Lung microvascular endothelial cell (primary cell): ENCODE measurements around the gene RHOB. TPM values are rescaled to one million over a fixed set of nuclear protein-coding genes. Genes with fewer than 3 reads are reported as not detected.
A peak's percentile ranks its signal among the peaks of the same experiment; 100 is the strongest.
"Not testable (repeated sequence)": the region's sequence is repeated elsewhere in the genome, so short reads cannot be mapped to it uniquely, and the experiment has no call there.

Experiments
- DNase-seq, 2 donors: peaks; one replicate each; pipeline versions ENCODE4 v3.0.0 to v3.0.0-alpha.2; 2010; ENCODE audit warnings: low read depth in 2 of 2
- total RNA-seq: library from RNA; depleted of rRNA; stranded (reverse); fragments of >200 nt; gene quantifications from 2 replicates; pipeline ENCODE4 v1.2.1, GENCODE V29; 2014

Gene RHOB
- total RNA-seq, result 293 and 1,023 TPM in 2 replicates

DNA sequence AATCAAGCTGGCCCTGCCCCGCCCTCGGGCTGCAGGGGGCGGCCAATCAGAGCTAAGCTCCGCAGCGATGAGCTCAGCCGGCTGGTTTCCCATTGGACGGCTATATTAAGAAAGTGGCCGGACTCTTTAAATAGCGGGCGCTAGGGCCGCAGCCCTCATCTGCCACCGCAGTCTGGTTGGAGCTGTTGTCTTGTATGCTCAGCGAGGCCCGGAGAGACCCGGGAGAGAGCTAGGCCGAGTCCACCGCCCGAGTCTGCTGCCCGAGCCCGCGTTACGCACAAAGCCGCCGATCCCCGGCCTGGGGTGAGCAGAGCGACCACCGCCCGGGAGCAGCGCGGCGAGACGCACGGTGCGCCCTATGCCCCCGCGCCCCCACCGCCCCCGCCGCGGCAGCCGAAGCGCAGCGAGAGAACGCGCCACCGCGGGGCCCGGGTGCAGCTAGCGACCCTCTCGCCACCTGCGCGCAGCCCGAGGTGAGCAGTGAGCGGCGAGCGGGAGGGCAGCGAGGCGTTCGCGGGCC, at the start of gene RHOB:
RHOB (plus strand) TSS at position 158 of the 520 bp plus-strand sequence. CDS start 392 bp downstream, outside the sequence.
- DNase-seq, result peak; percentile 99

DNA sequence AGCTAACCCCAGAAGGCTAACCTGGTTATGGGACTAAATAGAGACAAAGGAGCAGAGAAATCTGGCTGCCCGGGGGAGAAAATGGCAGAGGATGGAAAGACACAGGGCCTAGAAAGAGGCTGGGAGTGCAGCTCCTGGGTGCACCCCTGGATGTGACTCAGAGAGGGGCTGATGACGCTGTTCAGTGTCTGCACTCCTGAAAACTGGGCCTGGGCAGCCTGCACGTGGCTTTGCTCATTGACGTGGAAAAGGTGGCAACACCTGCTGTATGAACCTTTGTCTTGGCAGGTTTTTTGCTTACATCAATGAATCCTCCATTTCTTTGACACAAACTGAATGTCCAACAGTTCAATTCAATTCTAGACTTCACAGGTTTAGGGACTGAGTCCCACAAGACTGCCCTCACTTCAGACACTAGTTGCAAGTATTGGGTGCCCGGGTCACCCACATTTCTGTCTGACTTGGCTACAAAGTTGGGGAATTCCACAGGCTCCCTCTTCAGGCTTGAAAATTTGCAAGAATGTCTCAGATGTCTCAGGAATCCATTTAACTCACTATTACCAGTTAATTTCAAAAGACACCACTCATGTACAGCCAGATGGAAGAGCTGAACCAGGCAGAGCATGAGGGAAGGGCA, 48.9 kb upstream of the RHOB start:
- no peak for DNase-seq

DNA sequence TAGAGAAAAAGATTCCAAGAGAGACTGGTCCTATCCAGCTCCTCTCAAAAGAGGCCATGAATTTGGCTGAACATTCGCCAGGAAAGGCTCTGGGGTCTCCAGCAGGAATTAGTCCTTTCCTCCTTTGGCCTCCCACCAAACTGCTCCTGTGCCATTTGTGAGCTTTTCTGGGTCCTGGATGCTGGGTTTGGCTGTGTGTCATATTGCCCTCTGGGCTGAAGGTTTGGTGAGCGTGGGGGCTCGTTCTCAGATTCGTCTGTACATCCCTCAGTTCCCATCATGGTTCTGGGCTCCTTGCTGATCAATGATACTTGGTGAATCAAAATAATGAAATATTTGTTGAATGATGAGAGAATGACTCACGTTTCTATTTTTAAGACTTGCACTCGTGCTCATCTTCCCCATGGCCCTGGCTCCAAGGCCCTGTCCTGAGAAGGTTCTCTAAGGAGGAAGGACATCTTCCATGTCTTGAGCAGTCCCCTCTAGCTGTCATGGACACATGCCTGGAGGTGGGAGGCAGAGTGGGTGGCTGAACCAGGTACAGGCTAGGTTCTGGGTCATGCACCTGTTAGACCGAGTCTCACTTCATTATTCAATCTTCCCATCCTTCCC, 47.8 kb upstream of the RHOB start:
- no peak for DNase-seq

- no peak for DNase-seq
These were observed 46.6 kb upstream of the RHOB start for GRCh38 chr2:20400306-20400705.

- no peak for DNase-seq
These were observed 45.9 kb upstream of the RHOB start for GRCh38 chr2:20400787-20401488.

DNA sequence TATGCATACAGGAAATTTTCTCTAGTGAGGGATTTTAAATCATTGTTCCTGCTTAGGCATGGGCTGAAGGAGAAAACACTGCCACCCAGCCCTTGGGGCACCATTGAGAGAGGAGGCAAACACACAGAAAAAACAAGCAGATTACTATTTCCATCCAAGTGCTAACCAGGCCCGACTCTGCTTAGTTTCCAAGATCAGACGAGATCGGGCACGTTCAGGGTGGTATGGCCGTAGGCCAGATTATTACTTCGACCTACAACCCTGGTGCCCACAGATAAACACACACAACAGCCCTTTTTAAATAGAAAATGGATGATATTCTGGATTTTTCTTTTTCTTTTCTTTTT, 45.4 kb upstream of the RHOB start:
- DNase-seq, result no peak

- DNase-seq, result no peak
These were observed 43.0 kb upstream of the RHOB start for GRCh38 chr2:20403774-20404312.

DNA sequence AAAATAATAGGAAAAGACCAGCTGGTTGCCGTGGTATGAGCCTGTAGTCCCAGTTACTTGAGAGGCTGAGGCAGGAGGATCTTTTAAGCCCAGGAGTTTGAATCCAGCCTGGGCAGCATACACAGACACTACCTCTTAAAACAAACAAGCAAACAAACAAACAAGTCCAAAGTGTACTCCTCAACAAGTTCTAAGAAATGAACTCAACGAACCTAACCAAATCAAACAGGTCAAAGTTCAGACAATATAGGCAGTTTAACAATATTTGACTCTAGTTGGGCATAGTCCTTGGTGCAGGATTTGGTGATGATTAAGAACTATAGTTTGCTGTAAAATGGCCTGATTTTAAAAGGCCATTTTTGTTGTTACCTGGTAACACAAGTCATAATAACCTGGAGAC, 41.9 kb upstream of the RHOB start:
- no peak for DNase-seq

- DNase-seq, result no peak
These were observed 37.8 kb upstream of the RHOB start for GRCh38 chr2:20409039-20409438.

- no peak for DNase-seq
These were observed 36.2 kb upstream of the RHOB start for GRCh38 chr2:20410556-20411277.

GRCh38 chr2:20411361-20411894, 35.4 kb upstream of the RHOB start:
- DNase-seq, result peak; percentile 78 to 84

DNA sequence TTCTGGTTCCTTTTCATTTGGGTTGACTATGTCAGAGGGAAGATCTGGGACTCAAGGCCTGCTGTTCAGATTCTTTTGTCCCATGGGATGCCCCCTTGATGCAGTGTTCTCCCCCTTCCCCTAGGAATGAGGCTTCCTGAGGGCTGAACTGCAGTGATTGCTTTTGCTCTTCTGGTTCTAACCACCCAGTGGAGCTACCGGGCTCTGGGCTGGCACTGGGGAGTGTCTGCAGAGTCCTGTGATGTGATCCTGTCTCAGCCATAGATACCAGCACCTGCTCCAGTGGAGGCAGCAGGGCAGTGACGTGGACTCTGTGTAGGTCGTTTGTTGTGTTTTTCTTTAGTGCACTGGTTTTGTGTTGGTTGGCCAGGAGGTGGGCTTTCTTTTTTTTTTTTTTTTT, 32.1 kb upstream of the RHOB start:
- DNase-seq, result no peak

- no peak for DNase-seq
These were observed 31.4 kb upstream of the RHOB start for GRCh38 chr2:20415511-20415918.

GRCh38 chr2:20416723-20417122, 30.2 kb upstream of the RHOB start:
- no peak for DNase-seq

- not testable (repeated sequence) for DNase-seq
These were observed 29.5 kb upstream of the RHOB start for GRCh38 chr2:20417230-20417821.

- DNase-seq, result no peak
These were observed 28.4 kb upstream of the RHOB start for GRCh38 chr2:20418519-20418918.

- DNase-seq, result peak in 1 of 2 donors; percentile 42
These were observed 27.8 kb upstream of the RHOB start for GRCh38 chr2:20419007-20419576.

- no peak for DNase-seq
These were observed 27.1 kb upstream of the RHOB start for GRCh38 chr2:20419752-20420151.

GRCh38 chr2:20421336-20421987, 25.4 kb upstream of the RHOB start:
- DNase-seq, result no peak

DNA sequence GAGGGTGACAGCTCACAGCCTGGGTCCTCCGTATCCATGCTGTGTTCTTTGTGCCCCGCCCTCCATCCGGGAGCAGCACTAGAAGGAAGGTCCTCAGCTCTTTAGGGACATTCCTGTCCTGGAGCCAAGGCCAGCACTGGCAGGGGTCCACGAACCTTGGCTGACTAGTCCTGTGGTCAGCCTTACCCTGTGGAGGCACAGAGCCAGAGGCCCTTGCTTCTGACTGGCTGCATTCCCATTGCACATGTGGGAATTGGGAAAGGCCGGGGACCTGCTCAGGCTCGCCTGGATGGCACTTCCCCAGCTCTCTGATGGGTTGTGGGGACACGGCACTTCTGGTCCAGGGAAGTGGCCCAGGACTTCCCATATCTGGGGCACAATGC, 24.9 kb upstream of the RHOB start:
- peak; percentile 30 to 54 for DNase-seq
